Tibial nerve (tissue), 4 donors: ENCODE results near the gene CATSPER3. TPM values are rescaled to one million over a fixed set of nuclear protein-coding genes. Genes with fewer than 3 reads are reported as not detected.
"Not testable (repeated sequence)": the region's sequence is repeated elsewhere in the genome, so short reads cannot be mapped to it uniquely, and the experiment has no call there.

Source experiments
- DNase-seq, 2 donors: peaks; one replicate each; pipeline ENCODE4 v3.0.0-alpha.2; 2019; ENCODE audit warnings: low spot score in 2 of 2
- H3K27ac ChIP-seq, 4 donors: fragments of 200-600 bp; sonication (generic) in 3 of 4; one replicate each; pipeline ENCODE4 v1.5.1; 2017 to 2019; ENCODE audit warnings: mild to moderate bottlenecking in 1 of 4
- H3K27me3 ChIP-seq, 2 donors: fragments of 200-600 bp; sonication (generic) in 1 of 2; one replicate each; pipeline versions ENCODE4 v1.5.1 to v1.6.0; 2017 to 2019
- H3K36me3 ChIP-seq, 3 donors: fragments of 200-600 bp; sonication (generic); one replicate each; pipeline ENCODE4 v1.5.1; 2018 to 2019
- H3K4me1 ChIP-seq, 4 donors: fragments of 200-600 bp; sonication (generic) in 3 of 4; one replicate each; pipeline ENCODE4 v1.5.1; 2017 to 2019
- H3K4me3 ChIP-seq, 4 donors: fragments of 200-600 bp; sonication (generic) in 3 of 4; one replicate each; pipeline ENCODE4 v1.5.1; 2017 to 2019; ENCODE audit warnings: mild to moderate bottlenecking in 1 of 4, moderate library complexity in 1 of 4
- H3K9me3 ChIP-seq, 4 donors: fragments of 200-600 bp; sonication (generic) in 3 of 4; one replicate each; pipeline ENCODE4 v1.5.1; 2017 to 2019
- EP300 ChIP-seq, 2 donors: sonication (generic); formaldehyde crosslinking; IDR thresholded peaks; one replicate each; pipeline ENCODE4 v1.6.1; 2017; ENCODE audit warnings: antibody characterized with exemption in 2 of 2, mild to moderate bottlenecking in 1 of 2
- POLR2A ChIP-seq, 2 donors: fragments of 450-650 bp; IDR thresholded peaks; one replicate each; pipeline ENCODE4 v1.6.1; 2017; ENCODE audit warnings: antibody characterized with exemption in 2 of 2, mild to moderate bottlenecking in 2 of 2, moderate library complexity in 2 of 2
- WGBS, 2 donors: methylation state at CpG; one replicate each; pipeline ENCODE4 v1.1.5; 2018; 5-methylcytosine and 5-hydroxymethylcytosine counted together
- total RNA-seq, 4 donors: library from RNA; depleted of rRNA; stranded (reverse); fragments of >200 nt; gene quantifications; one replicate each; pipeline ENCODE4 v1.1.0, GENCODE V29; 2016
- TF ChIP-seq, protein P1 (sequence below), 5 experiments: fragments of 200-600 bp in 3 of 5; fragments of 450-650 bp in 2 of 5; sonication (generic) in 3 of 5; IDR thresholded peaks; one replicate each; pipeline ENCODE4 v1.5.1; 2016 to 2019; ENCODE audit warnings: antibody characterized with exemption in 5 of 5, mild to moderate bottlenecking in 3 of 5, moderate library complexity in 2 of 5

The CATSPER3 gene
- total RNA-seq, 4 donors from 2014 or later = 0.90 to 1.3 TPM; not detected in 2

DNA sequence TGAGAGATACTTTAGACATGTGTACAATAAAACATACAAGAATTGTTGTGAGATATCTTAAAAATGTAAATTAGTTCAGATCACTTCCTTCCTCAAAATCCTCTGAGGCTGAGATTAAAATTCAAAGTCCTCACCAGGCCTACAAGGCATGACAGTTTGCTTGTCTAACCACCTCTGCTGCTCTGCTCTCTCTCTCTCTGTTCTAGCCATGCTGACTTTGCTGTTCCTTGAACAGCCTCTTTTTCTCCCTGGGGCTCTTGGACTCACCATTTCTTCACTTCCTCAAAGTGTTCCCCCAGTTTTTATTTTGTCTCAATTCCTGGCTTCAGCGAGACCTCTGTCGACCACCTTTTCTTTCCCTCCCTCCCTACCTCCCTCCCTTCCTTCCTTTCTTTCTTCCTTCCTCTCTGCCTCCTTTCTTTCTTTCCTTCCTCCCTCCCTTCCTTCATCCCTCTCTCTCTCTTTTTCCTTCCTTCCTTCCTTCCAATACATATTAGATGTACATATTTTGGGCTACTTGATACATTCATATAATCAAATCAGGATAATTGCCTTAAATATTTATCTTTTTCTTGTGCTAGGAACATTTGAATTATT lies 27.0 kb downstream of the CATSPER3 start:
- Histone ChIP-seq H3K4me1 (no peaks in the 10 kb centered on the region), H3K27me3 (no peaks in the 10 kb centered on the region), H3K4me3 (no peak overlapping the region), H3K36me3 (peaks cover 0 to 6% (median 0%) of the 10 kb centered on the region in 3 donors), H3K27ac (no peak overlapping the region), H3K9me3 (no peaks in the 10 kb centered on the region)
- no peak for DNase-seq
- TF ChIP-seq, protein P1, sequence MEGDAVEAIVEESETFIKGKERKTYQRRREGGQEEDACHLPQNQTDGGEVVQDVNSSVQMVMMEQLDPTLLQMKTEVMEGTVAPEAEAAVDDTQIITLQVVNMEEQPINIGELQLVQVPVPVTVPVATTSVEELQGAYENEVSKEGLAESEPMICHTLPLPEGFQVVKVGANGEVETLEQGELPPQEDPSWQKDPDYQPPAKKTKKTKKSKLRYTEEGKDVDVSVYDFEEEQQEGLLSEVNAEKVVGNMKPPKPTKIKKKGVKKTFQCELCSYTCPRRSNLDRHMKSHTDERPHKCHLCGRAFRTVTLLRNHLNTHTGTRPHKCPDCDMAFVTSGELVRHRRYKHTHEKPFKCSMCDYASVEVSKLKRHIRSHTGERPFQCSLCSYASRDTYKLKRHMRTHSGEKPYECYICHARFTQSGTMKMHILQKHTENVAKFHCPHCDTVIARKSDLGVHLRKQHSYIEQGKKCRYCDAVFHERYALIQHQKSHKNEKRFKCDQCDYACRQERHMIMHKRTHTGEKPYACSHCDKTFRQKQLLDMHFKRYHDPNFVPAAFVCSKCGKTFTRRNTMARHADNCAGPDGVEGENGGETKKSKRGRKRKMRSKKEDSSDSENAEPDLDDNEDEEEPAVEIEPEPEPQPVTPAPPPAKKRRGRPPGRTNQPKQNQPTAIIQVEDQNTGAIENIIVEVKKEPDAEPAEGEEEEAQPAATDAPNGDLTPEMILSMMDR (IDR thresholded peaks at IDR 0.05) = no peak
- no peak for TF ChIP-seq EP300 (IDR thresholded peaks at IDR 0.05)
- no peak for TF ChIP-seq POLR2A (IDR thresholded peaks at IDR 0.05)
- 66 to 76% methylated on average over 2 of the region's 2 CpGs for WGBS, 2 donors

DNA sequence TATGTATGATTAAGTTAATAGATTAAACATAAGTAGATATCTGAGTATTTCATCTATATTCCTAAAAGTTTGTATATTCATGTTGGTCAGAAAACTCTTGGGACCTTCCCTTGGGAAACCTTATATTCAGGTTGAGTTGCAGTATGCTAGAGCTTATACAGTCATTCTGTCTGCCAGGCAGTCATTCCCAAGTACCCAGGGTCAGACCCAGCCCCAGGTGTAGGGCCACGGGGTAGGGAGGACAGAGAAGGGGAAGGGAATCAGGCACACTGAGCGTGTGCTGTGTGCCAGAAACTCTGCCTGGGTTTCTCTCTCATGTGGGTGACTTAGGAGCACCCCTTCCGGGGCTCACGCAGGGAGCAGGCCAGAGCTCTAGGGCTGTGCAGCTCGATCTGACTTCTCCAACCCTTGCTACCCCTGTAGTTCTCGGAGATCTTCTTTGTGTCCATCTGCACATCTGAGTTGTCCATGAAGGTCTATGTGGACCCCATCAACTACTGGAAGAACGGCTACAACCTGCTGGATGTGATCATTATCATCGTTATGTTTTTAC lies 28.2 kb downstream of the CATSPER3 start:
- no peak for DNase-seq
- TF ChIP-seq, protein P1 (IDR thresholded peaks at IDR 0.05) = no peak
- no peak for TF ChIP-seq POLR2A (IDR thresholded peaks at IDR 0.05)
- no peak for TF ChIP-seq EP300 (IDR thresholded peaks at IDR 0.05)
- Histone ChIP-seq H3K4me1 (no peaks in the 10 kb centered on the region), H3K9me3 (no peaks in the 10 kb centered on the region), H3K4me3 (no peak overlapping the region), H3K36me3 (peaks cover 0 to 6% (median 0%) of the 10 kb centered on the region in 3 donors), H3K27ac (no peak overlapping the region), H3K27me3 (no peaks in the 10 kb centered on the region)
- WGBS, 2 donors = 82 to 93% methylated on average over 8 of the region's 8 CpGs

DNA sequence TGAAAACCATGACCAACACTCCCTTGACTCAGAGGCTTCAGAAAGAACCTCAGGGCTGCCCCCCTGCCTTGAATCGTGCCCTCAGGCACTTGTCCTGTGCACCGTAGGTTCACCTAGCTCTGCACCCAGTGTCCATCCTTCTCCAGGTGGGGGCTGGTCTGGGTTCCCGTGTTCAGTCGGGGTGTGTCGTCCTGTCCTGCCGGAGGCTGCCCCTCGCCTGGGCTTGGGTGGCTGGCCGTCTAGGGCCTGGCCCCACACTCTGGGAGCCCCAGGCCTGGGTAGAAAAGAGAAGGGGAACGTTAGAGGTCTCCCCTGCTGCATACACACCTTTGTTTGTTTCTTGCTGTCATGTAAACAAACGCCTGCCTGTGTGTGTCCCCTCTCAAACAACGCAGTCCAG lies 29.3 kb downstream of the CATSPER3 start:
- DNase-seq = no peak
- Histone ChIP-seq H3K27me3 (no peaks in the 10 kb centered on the region), H3K4me3 (no peak overlapping the region), H3K4me1 (no peaks in the 10 kb centered on the region), H3K9me3 (no peaks in the 10 kb centered on the region), H3K27ac (no peak overlapping the region), H3K36me3 (peaks cover 0 to 6% (median 0%) of the 10 kb centered on the region in 3 donors)
- no peak for TF ChIP-seq EP300 (IDR thresholded peaks at IDR 0.05)
- TF ChIP-seq POLR2A (IDR thresholded peaks at IDR 0.05) = no peak
- TF ChIP-seq, protein P1 (IDR thresholded peaks at IDR 0.05) = no peak
- 77 to 82% methylated on average over 11 of the region's 11 CpGs for WGBS, 2 donors

DNA sequence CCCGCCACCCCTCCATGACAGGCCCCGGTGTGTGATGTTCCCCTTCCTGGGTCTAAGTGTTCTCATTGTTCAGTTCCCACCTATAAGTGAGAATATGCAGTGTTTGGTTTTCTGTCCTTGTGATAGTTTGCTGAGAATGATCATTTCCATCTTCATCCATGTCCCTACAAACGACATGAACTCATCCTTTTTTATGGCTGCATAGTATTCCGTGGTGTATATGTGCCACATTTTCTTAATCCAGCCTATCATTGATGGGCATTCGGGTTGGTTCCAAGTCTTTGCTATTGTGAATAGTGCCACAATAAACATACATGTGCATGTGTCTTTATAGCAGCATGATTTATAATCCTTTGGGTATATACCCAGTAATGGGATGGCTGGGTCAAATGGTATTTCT lies 30.4 kb downstream of the CATSPER3 start:
- H3K27ac ChIP-seq, H3K9me3 ChIP-seq, H3K4me1 ChIP-seq, H3K27me3 ChIP-seq, H3K36me3 ChIP-seq, DNase-seq, H3K4me3 ChIP-seq: not testable (repeated sequence)
- WGBS, 2 donors = 94 to 99% methylated on average over 5 of the region's 5 CpGs

DNA sequence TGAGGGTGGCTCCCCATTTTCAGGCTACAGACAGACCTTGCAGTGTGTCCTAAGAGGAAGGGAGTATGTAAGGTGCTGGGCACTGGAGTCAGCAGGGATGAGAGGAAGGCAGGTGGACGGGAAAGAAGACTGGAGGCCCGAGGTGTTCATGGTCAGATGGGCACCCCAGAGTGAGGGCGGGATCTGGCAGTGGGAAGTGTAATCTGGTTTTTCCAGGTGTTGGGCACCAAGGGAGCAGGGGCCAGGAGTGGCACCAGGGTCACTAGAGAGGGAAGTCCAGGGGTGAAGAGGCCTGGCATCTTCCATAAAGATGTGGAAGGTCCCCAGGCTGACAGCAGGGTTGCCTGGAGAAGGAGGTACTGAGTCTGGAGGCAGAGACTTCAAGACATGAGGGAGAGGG lies 36.7 kb downstream of the CATSPER3 start:
- no peaks in the 10 kb centered on the region for H3K4me1 ChIP-seq

DNA sequence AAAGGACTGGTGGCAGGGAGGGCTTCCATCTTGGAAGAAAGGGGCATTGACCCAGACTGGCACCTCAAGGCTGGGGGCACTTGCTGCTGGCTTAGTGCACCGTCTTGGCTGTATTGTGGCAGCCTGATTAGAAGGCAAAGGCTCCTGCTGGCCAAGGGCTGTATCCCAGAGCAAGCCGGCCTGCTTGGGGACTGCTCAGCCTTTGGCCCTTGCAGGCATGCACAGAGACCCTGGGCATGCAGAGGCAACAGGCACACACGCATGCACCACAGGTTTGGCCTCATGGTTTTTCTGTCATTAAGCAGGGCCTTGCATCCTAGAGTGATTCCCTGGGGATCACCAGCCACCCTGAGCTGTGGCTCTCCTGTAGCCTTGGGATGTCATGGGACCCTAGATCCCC lies 37.4 kb downstream of the CATSPER3 start:
- WGBS, 2 donors = 71 to 94% methylated on average over 2 to 3 of the region's 3 CpGs
- Histone ChIP-seq H3K27ac (no peak overlapping the region), H3K36me3 (peaks cover 0 to 5% (median 0%) of the 10 kb centered on the region in 3 donors), H3K27me3 (no peaks in the 10 kb centered on the region), H3K4me3 (no peak overlapping the region), H3K4me1 (no peaks in the 10 kb centered on the region), H3K9me3 (no peaks in the 10 kb centered on the region)
- DNase-seq = no peak
- TF ChIP-seq, protein P1 (IDR thresholded peaks at IDR 0.05) = no peak
- TF ChIP-seq EP300 (IDR thresholded peaks at IDR 0.05) (no peak), POLR2A (IDR thresholded peaks at IDR 0.05) (no peak)

More for the DNA sequence above, 36.7 kb downstream of the CATSPER3 start:
- DNase-seq = no peak
- no peaks in the 10 kb centered on the region for H3K27me3 ChIP-seq
- no peak for TF ChIP-seq EP300 (IDR thresholded peaks at IDR 0.05)
- no peaks in the 10 kb centered on the region for H3K9me3 ChIP-seq
- H3K36me3 ChIP-seq = peaks cover 0 to 5% (median 0%) of the 10 kb centered on the region in 3 donors
- no peak overlapping the region for H3K4me3 ChIP-seq
- WGBS, 2 donors = 91% methylated on average over 3 of the region's 3 CpGs
- no peak overlapping the region for H3K27ac ChIP-seq
